ENCODE measurements around the gene PPAT.

- no peak for TF ChIP-seq EZH2phosphoT487 (conservative IDR thresholded peaks at IDR 0.05; ENCODE audit: low read length)
- TF ChIP-seq, protein P1, sequence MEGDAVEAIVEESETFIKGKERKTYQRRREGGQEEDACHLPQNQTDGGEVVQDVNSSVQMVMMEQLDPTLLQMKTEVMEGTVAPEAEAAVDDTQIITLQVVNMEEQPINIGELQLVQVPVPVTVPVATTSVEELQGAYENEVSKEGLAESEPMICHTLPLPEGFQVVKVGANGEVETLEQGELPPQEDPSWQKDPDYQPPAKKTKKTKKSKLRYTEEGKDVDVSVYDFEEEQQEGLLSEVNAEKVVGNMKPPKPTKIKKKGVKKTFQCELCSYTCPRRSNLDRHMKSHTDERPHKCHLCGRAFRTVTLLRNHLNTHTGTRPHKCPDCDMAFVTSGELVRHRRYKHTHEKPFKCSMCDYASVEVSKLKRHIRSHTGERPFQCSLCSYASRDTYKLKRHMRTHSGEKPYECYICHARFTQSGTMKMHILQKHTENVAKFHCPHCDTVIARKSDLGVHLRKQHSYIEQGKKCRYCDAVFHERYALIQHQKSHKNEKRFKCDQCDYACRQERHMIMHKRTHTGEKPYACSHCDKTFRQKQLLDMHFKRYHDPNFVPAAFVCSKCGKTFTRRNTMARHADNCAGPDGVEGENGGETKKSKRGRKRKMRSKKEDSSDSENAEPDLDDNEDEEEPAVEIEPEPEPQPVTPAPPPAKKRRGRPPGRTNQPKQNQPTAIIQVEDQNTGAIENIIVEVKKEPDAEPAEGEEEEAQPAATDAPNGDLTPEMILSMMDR (IDR thresholded peaks at IDR 0.05; ENCODE audit: insufficient read depth, low read length, poor library complexity, severe bottlenecking): no peak
Observed at GRCh38 chr4:56410247-56411062, 25.0 kb downstream of the PPAT start.
